Activated CD4-positive, alpha-beta T cell treated with anti-CD3 and anti-CD28 coated beads for 24 hours (primary cell): Measurements from ENCODE around the gene RGS9.

Experiments used
- DNase-seq, 2 donors: peaks; one replicate each; pipeline ENCODE4 v3.0.0-alpha.2; 2020; ENCODE audit warnings: low read depth in 2 of 2

Gene RGS9

DNA sequence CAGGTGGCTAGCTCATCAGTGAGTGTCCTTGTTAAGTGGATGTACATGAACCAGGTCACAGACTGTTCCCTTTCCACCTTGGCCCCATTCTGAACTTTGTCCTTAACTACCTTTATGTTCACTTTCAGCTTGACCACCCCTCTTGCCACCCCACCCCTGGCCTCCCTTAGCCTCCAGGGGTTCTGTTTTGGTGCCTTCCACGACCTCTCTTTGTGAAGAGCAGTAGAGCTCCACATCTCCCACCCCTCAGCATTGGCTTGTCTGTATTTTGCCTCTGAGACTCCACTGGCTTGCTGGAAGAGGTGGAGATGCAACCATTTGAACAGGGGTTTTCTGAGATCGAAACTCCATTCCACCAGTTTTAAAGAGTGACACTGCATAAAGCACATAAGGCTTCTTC is 123.5 kb downstream of the RGS9 start:
- DNase-seq = no peak

- DNase-seq = no peak
Measured at GRCh38 chr17:65261152-65261551, 124.0 kb downstream of the RGS9 start.

- no peak for DNase-seq
Measured at GRCh38 chr17:65261682-65262636, 124.8 kb downstream of the RGS9 start.

- no peak for DNase-seq
Measured at GRCh38 chr17:65265276-65265675, 128.1 kb downstream of the RGS9 start.

DNA sequence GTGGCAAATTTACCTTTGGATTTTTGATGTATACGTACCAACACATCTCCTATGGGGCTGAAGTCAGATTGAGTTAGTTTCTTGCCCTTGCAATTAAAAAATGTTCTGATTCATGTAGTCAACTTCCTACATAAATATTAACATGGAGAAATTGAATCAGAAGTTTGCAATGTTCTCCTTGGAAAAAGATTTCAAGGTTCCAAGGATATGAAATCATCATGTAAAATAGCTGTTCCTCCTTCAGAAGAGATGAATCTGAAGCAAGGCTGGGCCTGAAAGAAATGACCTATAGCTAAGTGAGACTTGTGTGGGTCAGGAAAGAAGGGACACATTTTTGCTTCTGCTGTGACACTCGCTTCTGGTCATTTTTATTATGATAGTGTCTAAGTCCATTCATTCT is 131.7 kb downstream of the RGS9 start:
- no peak for DNase-seq

- no peak for DNase-seq
Measured at GRCh38 chr17:65270499-65271253, 133.5 kb downstream of the RGS9 start.

DNA sequence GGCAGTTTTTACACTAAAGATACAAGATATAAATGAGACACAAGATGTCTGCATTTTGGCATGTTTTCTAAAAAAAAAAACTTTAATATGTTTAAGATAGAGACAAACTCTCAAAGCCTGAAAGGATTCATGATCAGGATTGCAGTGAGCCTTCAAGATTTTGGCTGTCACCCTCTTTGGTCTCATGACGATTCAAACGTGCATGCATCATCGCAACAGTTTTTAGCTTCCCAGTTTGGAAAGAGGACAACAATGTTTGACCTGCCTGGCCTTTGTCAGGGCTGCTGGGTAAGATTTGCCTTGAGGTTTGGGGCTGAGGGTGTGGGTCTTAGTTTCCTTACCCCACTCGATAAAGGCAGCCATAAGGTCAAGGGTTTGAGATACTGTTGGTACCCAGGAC is 134.1 kb downstream of the RGS9 start:
- DNase-seq = no peak
